Ovary (tissue), 9 donors: ENCODE data around the gene SCN2B. TPM values are rescaled to one million over a fixed set of nuclear protein-coding genes. Genes with fewer than 3 reads are reported as not detected.

ENCODE experiments used
- DNase-seq, 5 donors: peaks; one replicate each; pipeline ENCODE4 v3.0.0-alpha.2; 2019 to 2020
- H3K27ac ChIP-seq, 2 donors: fragments of 200-600 bp; one replicate each; pipeline versions ENCODE4 v1.5.1 to v1.8.0; 2019 to 2022
- H3K27me3 ChIP-seq: fragments of 200-600 bp; one replicate; pipeline ENCODE4 v1.8.0; 2022
- H3K36me3 ChIP-seq: fragments of 200-600 bp; sonication (generic); one replicate; pipeline ENCODE4 v1.5.1; 2019
- H3K4me1 ChIP-seq: one replicate; pipeline ENCODE4 v1.8.1; 2013; ENCODE audit warnings: mild to moderate bottlenecking, moderate library complexity; ENCODE audit not compliant: insufficient read depth
- H3K4me3 ChIP-seq: fragments of 200-600 bp; sonication (generic); one replicate; pipeline ENCODE4 v1.5.1; 2017
- H3K9me3 ChIP-seq, 2 donors: fragments of 200-600 bp in 1 of 2; sonication (generic) in 1 of 2; one replicate each; pipeline versions ENCODE4 v1.5.1 to v1.8.1; 2013 to 2019; ENCODE audit warnings: mild to moderate bottlenecking in 1 of 2, moderate library complexity in 1 of 2
- EP300 ChIP-seq: sonication (generic); formaldehyde crosslinking; IDR thresholded peaks from one replicate; pipeline ENCODE4 v1.6.1; 2017; ENCODE audit warnings: antibody characterized with exemption
- POLR2A ChIP-seq: fragments of 450-650 bp; IDR thresholded peaks from one replicate; pipeline ENCODE4 v1.6.1; 2017; ENCODE audit warnings: antibody characterized with exemption, mild to moderate bottlenecking, moderate library complexity
- WGBS, 3 donors: extraction: QIAGEN DNeasy Blood & Tissue Kit in 1 of 3; methylation state at CpG; one replicate each; pipeline versions ENCODE4 v1.1.5 to v1.1.7; 2013 to 2017; 5-methylcytosine and 5-hydroxymethylcytosine counted together
- intact Hi-C, 4 donors: fragments of 100-400 bp; cut with DNase I; formaldehyde crosslinking; loops; one replicate each; pipeline versions ENCODE4 v1.11.0 to v1.15.1; 2022 to 2023
- polyA plus RNA-seq, 2 donors: library from polyadenylated mRNA; stranded (reverse); fragments of 200-250 nt in 1 of 2; fragments of 350-450 nt in 1 of 2; fragmentation: Illumina TruSeq in 1 of 2; extraction: RNeasy Lipid Tissue Mini Kit (QIAGEN cat#74804) in 1 of 2; gene quantifications; one replicate each; pipeline ENCODE4 v1.2.3, GENCODE V29; 2013 to 2014
- total RNA-seq, 7 donors: library from RNA; depleted of rRNA in 2 of 7; stranded (reverse); fragments of >200 nt in 2 of 7; fragmentation: NEBNext Ultra II Directional in 3 of 7; extraction: Animal tissue kit (Norgen Biotek cat#: 25700) in 3 of 7; gene quantifications; one replicate each; pipeline versions ENCODE4 v1.1.0 to v1.2.4, GENCODE V29; 2016 to 2023
- TF ChIP-seq, protein P1 (sequence below), 3 donors: fragments of 450-650 bp in 2 of 3; fragments of 200-600 bp in 1 of 3; IDR thresholded peaks; one replicate each; pipeline versions ENCODE4 v1.5.1 to v1.8.0; 2016 to 2022; ENCODE audit warnings: antibody characterized with exemption in 3 of 3, mild to moderate bottlenecking in 1 of 3
- donor health status: DM: no; HTN: no; CAD: no; lungs with moderate emphysema.
- donor health status: DM: no; HTN: no; CAD: no.
- donor health status: Bipolar disorder and iron deficiency.
- donor health status: DM: yes; HTN: yes; CAD: no.
- donor health status: DM: no; HTN: no; CAD: no.
- donor health status: DM: yes; HTN: yes; CAD: no.

SCN2B gene
- total and polyA plus RNA-seq, 9 donors: 0.11 to 2.1 (median 0.38) TPM

DNA sequence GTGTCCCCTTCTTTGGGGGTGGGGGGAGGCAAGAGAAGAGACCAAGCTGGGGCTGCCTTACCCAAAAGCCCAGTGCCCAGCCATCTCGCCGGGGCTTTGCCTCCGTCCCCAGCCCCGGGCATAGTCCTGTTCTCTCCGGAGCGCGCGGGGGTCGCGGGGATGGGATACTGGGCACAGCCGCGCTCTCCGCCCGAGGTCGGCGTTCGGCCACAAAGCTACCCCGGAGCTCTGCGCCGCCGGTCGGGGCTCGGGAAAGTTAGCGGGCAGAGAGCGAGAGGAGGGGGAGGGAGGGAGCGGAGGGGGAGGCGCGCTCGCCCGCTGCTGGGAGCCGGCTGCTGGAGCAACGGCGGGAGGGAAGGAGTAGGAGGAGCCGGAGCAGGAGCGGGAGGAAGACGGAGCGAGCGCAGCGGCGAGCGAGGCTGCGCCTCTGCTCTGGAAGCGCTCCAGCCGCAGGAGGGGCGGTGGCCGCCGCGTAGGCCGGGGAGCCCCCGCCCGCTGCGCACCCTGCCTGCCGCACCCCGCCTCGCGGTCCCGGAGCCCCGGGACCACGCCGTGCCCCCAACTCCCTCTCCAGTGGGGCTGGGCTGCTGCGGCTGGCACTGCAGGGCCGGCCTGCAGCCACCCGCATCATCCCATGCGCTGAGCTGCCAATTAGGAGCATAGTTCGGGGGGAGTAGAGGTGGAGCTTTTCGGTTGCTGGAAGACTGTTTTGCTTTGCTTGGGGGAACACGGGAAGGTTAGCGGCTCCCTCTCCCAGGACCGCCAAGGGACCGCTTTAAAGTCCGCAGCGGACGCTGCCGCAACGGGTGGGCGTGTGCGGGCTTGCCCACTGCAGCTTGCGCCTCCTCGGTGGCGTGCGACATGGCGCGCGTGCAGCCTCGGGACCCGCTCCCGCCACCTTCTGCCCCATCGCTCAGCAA lies 23.6 kb downstream of the SCN2B start, which contains the start of gene SCN4B:
Gene SCN4B (minus strand): TSS at position 272 of the 920 bp plus-strand sequence. CDS start 150 bp downstream, at position 122.
- no peak within 1 kb of the TSS for H3K27ac ChIP-seq
- intact Hi-C loops: no loop called here
- H3K4me1 ChIP-seq: peaks cover 2% of the 10 kb centered on the region
- TF ChIP-seq, protein P1, sequence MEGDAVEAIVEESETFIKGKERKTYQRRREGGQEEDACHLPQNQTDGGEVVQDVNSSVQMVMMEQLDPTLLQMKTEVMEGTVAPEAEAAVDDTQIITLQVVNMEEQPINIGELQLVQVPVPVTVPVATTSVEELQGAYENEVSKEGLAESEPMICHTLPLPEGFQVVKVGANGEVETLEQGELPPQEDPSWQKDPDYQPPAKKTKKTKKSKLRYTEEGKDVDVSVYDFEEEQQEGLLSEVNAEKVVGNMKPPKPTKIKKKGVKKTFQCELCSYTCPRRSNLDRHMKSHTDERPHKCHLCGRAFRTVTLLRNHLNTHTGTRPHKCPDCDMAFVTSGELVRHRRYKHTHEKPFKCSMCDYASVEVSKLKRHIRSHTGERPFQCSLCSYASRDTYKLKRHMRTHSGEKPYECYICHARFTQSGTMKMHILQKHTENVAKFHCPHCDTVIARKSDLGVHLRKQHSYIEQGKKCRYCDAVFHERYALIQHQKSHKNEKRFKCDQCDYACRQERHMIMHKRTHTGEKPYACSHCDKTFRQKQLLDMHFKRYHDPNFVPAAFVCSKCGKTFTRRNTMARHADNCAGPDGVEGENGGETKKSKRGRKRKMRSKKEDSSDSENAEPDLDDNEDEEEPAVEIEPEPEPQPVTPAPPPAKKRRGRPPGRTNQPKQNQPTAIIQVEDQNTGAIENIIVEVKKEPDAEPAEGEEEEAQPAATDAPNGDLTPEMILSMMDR (IDR thresholded peaks at IDR 0.05): no peak
- TF ChIP-seq POLR2A (no peak), EP300 (no peak)
- H3K27me3 ChIP-seq: no peaks in the 10 kb centered on the region
- H3K9me3 ChIP-seq: no peaks in the 10 kb centered on the region
- peak; percentile 50 to 78 (median 63) for DNase-seq
- H3K36me3 ChIP-seq: no peaks in the 10 kb centered on the region
- H3K4me3 ChIP-seq: peak within 1 kb of the TSS; percentile 45
- 1% methylated on average over 62 to 87 of the region's 88 CpGs for WGBS, 3 donors

DNA sequence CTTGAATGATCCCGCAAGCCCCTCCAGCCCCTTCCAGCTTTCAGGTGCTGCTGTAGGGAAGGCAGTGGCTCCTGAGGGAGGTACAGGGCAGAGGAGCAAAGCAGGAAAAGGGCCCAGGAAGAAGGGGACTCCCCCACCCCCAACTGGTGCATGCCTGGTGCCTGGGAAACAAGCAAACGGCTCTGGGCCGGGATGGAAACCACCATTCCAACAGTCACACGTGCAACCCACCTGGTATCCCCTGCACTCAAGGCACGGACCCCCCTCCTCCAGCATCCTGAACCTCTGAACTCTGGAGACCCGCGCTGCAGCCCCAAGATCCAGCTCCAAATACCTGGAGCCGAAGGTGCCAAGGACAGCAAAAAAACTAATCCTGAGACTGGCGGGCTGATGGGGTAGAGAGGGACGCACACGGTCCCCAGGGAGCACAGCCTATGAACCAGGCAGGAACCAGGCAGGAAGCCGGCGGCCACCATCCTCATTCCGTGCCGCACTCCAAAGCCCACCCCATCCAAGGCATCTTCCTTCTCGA lies 24.4 kb downstream of the SCN2B start:
- DNase-seq: no peak
- no peaks in the 10 kb centered on the region for H3K36me3 ChIP-seq
- WGBS, 3 donors: 7 to 11% (median 7%) methylated on average over 16 of the region's 16 CpGs
- intact Hi-C loops: no loop called here
- TF ChIP-seq, protein P1 (IDR thresholded peaks at IDR 0.05): no peak
- TF ChIP-seq EP300 (no peak), POLR2A (no peak)
- peaks cover 2% of the 10 kb centered on the region for H3K4me1 ChIP-seq
- H3K27me3 ChIP-seq: no peaks in the 10 kb centered on the region
- no peaks in the 10 kb centered on the region for H3K9me3 ChIP-seq
- H3K4me3 ChIP-seq: peak overlapping the region; percentile 45
- no peak overlapping the region for H3K27ac ChIP-seq

DNA sequence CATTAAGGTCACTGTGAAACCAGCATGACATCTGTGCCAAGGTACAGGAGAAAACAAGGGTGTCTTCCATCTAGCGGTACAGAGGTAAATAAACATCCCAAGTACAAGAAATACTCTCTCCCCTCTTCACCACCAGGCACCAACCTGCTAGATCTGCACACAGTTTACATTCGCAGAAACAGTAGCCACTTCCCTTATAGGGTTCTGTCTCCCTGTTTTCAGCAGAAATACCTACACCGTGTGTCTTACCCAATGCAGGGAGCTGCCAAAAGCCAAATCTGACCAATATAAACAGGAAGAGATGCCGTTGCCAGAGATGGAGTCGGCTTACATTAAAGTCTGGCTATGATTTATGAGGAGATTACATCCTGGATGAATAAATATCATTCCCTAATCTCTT lies 25.0 kb downstream of the SCN2B start:
- Histone ChIP-seq H3K4me3 (no peak overlapping the region), H3K4me1 (peaks cover 2% of the 10 kb centered on the region), H3K27me3 (no peaks in the 10 kb centered on the region), H3K9me3 (no peaks in the 10 kb centered on the region), H3K36me3 (no peaks in the 10 kb centered on the region), H3K27ac (no peak overlapping the region)
- no peak for DNase-seq
- WGBS, 3 donors: 39 to 49% (median 45%) methylated on average over 5 of the region's 5 CpGs
- intact Hi-C loops: no loop called here
- TF ChIP-seq, protein P1 (IDR thresholded peaks at IDR 0.05): no peak
- no peak for TF ChIP-seq EP300
- no peak for TF ChIP-seq POLR2A

DNA sequence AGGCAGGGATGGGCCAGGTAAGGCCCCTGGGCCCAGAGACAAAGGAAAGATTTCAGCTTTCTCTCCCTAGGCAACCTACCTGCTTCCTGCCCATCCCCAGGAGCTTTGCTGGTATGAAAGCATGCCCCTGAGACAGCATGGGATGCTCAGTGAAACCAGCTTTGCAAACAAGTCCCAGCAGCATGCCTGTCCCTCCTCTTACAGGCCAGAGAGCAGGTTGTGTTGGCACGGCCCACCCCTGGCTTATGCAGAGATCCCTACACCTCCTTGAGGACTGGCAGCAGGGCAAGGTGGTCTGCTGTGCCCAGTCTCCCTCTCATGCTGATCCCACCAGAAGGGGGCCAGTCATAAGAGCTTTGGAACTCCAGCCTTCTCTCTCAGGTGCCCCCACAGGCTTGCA lies 26.9 kb downstream of the SCN2B start:
- TF ChIP-seq, protein P1 (IDR thresholded peaks at IDR 0.05): no peak
- TF ChIP-seq POLR2A (no peak), EP300 (no peak)
- no peak for DNase-seq
- intact Hi-C loops: loop anchor here in 1 of 4 donors (10.0 kb wide), 1 partner anchor 335 kb away; no protein-coding TSS in a partner anchor
- Histone ChIP-seq H3K27me3 (no peaks in the 10 kb centered on the region), H3K4me3 (no peak overlapping the region), H3K4me1 (peaks cover 6% of the 10 kb centered on the region), H3K36me3 (no peaks in the 10 kb centered on the region), H3K9me3 (no peaks in the 10 kb centered on the region), H3K27ac (no peak overlapping the region)
- WGBS, 3 donors: 78 to 94% (median 85%) methylated on average over 1 of the region's 1 CpG
